GM19240 (cell line): ENCODE results near the gene TEX30.
"Not testable (repeated sequence)": the region's sequence is repeated elsewhere in the genome, so short reads cannot be mapped to it uniquely, and the experiment has no call there.

ENCODE experiments used
- DNase-seq: peaks from one replicate; pipeline ENCODE4 v3.0.0; 2011; ENCODE audit warnings: low spot score; ENCODE audit not compliant: insufficient read length

TEX30 gene

DNA sequence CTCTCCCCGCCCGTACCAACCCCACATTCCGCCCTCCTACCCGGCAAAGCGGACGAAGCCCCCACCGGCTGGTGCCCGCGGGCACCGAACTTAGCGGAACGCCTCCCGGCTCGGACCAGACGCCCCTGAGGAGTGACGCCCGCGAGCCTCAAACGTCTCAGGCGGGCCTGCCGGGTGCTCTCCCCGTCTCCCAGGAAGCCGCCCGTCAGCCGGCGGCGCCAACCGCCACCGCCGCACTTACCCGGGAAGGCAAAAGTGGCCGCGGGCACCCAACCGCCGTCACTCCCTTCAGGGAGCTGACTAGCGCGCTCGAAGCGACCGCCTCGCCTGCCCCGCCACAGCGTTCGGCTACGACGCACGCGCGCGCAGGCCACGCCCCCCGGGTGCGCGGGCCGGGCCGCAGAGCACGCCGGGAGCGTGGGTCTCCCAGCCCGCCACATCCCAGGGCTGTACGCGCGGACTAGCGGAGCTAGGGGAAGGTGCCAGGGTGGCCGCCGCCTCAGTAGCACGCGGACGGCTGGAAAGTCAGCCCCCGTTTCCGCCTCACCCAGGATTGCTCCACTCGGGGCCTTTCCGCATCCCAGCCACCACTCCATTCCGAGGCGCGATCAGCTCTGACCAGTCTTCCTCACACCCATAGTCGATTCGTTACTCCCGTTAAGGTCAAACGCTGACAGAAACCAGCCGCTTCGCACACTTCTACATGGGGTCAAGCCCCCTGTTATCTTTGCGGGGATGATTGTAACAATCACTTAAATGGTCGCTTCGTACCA, at the start of gene TEX30:
Gene TEX30 (minus strand): TSS at position 346 of the 773 bp plus-strand sequence. CDS start 3,760 bp downstream, outside the sequence.
- peak; percentile 64 for DNase-seq

DNA sequence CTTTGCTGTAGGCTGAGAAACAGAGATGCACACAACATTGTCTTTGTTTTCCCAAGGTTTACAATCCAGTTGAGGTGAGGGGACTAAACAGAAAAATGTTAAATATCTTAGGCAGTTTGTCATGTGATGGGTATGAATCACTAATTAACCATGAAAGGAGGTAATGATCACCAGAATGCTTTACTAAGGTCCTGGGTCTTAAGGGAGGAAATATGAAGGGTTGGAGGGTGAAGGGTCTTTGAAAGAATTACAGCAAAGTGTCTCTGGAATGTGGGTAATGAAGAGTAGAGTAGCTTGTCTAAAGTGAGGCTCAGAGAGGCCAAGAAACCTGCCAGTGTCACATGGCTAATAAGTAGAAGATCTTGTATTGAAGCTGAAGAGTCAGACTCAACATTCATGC, 44.3 kb upstream of the TEX30 start:
- no peak for DNase-seq

DNA sequence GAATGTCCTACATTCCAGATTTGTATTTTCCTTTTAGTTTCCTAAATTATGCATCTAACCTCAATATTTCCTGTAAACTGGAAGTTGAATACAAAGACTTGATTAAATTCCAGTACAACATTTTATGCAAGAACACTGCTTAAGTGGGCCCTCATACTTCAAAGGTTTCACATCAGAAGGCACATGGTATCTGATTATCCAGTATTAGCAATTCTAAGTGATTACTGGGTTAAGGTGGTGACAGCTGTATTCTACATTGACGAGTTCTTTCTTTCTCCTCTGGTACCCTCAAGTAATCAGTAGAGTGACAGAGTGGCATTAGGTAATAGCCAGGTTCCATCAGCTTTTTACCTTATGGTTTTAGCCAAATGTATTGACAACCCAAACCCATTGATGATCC, 43.7 kb upstream of the TEX30 start:
- DNase-seq = no peak

DNA sequence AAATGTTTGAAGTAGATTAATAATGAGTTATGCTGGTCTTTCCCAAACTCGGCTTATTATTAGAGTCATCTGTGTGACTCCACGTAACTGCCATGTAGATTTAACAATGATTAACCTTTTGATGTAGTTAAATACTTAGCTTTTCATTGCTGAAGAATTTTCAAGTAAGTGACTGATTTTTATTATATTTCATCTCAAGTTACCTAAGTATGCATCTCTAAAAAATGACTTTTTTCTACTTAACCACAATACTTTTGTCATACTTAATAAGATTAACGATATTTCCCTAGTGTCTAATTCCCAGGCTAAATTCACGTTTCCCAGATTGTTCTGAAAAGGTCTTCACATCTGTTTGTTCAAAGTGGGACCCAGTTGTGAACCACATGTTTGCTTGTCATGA, 43.1 kb upstream of the TEX30 start:
- no peak for DNase-seq

DNA sequence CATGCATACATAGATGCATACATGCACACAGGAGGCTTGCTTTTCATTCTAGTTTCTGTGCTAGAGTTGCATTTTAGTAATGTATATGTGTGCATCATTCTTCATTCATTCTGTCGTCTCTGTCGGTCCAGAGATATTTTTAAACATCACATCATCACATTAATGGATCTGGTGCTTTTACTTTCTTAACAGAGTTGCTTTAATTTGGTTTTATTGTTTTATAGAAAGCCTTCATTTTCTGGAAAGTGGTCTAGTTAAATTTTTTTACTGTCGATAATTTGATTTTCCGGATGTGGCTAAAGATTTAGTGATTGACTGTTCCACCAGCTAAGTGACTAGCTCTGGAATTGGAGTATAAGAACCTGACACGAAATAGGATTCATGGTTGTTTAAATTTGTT, 42.2 kb upstream of the TEX30 start:
- DNase-seq = no peak

DNA sequence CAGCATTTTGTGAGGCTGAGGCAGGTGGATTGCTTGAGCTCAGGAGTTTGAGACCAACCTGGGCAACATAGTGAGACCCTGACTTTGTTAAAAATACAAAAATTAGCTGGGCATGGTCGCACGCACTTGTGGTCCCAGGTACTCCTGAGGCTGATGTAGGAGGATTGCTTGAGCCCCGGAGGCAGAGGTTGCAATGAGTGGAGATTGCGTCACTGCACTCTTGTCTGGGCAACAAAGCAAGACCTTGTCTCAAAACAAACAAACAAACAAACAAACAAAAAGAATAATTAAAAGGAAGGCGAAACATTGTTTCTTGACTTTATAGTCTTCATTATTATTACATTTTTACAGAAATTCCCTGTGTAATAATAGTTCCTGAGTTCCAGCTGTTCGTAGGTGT, 41.2 kb upstream of the TEX30 start:
- DNase-seq = no peak

DNA sequence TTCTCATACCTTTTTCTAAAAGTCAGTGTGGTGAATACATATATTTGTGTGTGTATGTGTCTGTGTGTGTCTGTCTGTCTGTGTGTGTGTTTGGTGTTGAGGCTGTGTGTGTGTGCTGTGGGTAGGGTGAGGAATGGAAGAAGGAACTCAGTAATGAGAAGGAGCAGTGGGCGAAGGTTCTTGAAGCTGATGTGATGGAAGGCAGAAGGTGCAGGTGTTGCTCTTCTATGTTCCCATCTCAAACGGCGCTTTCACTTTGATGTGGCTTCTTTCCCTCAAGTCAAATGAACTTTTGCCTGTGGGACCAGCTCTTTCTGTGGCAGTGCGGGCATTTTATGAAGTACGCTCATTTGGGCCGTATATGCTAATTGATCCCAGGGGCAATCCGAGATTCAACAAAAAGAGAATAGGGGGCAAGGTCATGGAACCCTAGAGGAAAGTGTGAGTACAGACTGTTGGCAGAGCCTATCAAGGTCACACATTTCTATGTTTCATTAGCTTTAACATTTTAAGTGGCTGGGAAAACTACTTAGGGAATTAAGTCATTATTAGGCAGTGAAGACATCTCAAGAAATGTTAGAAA, 40.5 kb upstream of the TEX30 start:
- DNase-seq = no peak

DNA sequence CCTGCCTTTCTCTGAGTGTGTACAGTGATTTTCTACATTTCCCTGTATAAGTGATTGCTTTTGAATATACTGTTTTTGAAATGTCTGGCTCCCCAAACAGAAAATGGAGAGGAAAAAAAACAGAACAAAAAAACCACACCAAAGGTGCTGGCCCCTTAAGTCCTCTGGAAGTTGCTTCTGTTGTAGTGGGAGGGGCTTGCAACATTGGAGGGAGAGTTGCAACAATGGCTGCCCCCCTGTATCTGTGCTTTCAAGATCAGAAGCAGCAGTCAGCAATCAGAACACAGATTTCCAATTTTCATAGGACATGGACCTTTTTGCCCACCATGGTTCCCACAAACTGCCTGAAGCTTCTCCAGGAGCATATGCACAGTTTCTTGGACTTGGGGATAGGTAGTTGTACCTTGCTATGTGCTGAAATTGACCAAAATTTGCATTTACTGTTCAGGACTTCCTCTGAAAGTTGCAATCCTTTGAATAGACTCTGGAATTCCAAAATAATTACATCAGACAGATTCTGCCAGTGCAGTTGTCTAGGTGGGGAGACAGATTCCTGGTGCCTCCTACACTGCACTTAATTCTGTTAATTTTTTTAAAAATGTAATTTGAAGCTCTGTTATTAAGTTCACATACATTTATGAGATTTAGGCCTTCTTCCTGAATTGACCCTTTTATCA, 39.2 kb upstream of the TEX30 start:
- DNase-seq = no peak

DNA sequence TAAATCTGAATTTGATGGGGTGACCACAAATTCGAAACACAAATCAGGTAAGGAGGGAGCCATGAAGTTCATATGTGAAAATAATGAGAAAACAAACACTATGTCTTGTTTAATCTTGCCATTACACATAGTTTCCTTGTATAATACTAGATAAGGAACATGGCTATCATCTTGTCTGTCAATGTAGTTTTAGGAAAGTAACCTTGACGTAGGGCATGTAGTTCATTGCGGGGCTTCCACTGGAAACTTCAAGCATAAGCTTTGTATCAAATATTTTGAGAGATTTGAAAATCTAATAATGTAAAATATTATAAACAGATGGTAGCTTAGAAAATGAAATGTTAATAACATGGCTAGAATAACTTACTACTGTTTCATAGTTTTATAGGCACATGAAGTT, 34.1 kb upstream of the TEX30 start:
- no peak for DNase-seq

DNA sequence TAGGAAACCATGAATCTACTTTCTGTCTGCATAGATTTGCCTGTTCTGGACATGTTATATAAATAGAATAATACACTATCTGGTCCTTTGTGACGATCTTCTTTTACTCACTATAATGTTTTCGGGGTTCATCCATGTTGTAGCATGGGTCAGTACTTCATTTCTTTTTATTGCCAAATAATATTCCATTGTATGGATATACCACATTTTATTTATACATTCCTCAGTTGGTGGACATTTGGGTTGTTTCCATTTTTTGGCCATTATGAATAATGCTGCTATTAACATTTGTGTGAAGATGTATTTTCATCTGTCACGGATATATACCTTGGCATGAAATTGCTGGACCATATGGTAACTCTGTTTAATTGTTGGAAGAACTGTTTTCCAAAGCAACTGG, 32.1 kb upstream of the TEX30 start:
- DNase-seq = no peak

DNA sequence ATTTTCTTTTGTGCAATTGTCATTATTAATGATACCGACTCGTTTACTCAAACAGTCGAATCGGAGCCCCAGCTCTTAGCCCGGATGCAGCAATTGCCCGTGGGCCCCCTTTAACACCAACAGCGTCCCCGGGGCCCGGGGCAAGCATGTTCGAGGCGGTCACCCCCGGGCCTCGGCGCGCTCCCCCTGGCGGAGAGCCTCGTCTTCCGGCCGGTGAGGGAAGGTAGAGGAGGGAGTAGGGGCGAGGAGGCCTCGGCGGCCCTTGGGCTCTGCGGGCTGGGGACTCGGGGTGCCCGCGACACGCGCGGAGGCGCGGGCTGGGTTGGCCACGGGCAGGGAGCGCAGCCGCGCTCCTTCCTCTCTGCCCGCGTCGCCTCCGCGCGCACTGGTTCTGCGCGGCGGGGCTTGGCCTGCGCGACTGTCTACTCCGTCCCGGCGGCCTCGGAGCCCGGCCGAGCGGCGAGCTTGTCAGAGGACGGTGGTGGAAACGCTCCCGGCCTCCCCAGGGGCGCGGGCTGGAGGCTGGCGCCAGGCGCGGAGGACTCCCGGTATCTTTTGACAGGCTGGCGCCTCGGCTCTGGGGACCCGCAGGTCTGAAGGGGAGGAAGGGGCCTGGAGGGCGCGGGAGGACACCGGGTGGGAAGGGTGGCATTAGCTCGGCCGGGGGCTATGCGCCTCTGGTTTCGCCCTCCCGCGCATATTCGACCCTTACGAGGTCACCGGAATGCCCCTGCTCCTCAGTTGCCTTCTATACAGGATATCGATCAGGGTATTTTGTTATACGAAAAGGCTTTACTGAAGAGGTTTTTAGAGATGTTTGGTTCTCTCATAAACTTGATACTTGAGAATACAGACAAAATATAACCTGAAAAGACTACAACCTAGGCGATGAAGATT, 26.8 kb upstream of the TEX30 start:
- peak; percentile 67 for DNase-seq

DNA sequence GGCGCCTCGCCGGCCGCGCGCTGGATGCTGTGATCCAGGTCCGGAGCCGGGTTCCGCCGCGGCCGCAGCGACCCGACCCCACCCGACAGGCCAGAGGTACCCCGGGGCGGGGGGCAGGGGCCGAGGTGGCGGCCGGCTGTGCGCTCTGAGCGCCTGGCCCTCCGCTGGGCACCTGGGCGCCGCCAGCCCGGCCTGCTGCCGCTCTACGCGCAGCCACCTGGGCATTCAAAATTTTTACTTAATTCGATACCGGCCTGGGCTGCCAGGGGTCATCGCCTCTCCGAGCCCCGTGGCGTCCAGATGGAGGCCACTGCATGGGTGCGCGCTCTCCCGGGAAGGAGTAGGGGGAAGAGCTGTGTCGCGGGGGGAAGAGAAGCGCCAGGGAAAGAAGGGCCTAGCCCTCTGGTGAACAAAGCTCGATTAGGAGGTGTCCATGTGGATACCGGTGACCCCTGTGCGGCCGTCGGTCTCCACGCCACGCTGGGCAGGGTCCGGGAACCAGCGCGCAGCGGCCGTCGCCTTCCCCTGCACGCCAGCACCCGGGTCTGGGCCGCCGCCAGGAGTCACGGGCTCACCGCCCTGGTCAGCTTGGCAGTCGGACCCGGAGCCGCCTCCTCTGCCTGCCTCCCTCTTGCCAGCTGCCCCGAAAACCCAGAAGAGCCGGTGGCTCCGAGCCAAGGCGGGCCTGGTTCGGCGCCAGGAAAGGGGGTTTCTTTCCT, 26.0 kb upstream of the TEX30 start:
- no peak for DNase-seq

DNA sequence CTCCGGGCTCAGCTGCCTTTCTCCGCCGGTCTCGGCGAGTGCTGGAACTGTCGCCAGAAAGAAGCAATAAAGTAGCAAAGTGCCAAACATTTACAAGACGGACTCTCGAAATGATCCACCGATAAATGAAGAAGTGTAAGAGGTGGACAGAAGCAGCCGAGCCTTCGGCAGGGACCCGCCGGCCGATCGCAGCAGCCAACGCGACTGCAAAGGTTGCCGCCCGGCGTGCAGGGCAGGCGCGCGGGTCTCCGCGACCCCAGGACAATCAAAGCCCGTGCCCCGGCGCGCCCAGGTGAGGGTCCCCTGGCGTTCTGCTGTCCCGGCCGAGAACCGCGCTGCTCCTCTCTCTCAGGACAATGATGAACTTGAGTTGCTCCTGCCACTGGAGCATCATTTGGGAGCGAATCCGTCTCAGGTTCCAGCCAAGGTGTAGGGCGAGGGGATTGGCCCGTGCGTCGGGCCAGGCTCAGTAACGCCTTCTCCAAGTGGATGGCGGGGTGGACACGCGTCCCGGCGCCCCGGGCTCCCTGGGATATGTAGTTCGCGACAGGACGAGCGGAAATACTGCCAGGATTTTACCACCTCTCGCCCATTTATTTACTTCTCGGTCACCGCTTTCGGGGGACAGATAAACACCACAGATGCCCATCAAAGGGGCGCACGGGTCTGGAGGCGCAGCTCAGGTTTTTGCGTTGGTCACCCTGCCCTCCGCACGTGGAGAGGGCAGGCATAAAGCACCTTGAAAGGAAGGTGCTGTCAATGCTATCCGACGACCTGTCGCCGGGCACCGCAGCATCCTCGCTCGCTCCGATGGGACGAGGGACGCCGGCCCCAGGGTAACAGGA, 25.2 kb upstream of the TEX30 start, which contains the start of the genes BIVM and POGLUT2:
Gene BIVM (plus strand): TSS at position 539 of the 845 bp plus-strand sequence. CDS start 8,149 bp downstream, outside the sequence.
Gene POGLUT2 (minus strand): TSS at position 396 of the 845 bp plus-strand sequence. CDS start 306 bp downstream, at position 90.
- peak; percentile 69 for DNase-seq

DNA sequence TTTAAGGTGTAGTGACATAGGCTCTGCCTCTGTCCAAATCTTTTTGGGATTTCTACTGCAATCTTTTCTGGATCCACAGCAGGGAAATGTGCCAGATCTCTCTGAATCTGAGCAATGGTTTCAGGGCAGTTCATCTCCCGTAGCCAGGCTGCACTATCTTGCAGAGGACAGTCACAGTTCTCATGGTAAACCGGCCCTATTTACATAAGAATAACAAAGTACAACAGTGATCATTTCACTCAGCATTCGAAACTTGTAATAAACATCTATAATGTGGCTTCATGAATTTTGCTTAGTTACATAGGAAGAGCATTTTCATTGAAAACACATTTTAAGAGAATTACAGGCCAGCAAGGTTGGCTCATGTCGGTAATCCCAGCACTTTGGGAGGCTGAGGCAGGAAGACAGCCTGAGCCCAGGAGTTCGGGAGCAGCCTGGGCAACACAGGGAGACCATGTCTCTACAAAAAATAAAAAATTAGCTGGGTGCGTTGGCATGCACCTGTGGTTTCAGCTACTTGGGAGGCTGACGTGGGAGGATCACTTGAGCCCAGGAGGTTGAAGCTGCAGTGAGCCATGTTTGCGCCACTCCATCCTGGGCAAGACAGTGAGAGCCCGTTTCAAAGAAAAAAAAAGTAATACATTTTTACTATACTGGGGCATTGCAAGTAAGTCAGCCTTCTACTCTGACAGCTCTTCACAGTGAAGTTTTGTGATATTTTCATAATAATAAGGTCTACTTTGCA, 20.2 kb upstream of the TEX30 start:
- no peak for DNase-seq

DNA sequence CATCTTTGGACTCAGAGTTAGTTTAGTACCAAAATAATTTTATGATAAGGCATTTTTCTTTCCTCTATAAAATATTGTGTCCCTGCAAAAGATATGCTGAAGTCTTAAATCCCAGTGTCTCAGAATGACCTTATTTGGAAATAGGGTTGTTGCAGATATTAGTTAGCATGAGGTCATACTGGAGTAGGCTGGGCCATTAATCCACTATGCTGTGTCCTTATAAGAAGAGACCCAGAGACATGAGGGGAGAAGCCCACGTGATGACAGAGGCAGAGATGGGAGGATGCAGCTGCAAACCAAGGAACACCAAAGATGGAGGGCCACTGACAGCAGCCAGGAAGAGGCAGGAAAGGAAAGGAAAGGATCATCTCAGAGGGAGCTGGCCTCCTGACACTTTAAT, 18.8 kb upstream of the TEX30 start:
- no peak for DNase-seq

DNA sequence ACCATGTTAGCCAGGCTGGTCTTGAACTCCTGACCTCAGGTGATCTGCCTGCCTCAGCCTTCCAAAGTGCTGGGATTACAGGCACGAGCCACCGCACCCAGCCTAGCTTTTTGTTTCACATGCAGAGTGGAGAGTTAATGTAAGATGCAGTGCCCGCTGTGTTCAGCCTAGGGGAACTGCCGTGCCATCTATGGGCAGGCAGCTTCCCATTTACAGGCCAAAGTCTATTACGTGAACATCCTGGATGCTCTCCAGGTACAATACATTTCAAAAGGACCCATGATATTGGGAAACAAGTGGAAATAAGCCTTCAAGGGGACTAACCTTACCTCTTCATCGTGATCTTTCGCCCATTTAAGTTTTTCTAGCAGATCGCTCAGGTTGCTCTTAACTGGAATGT, 15.1 kb upstream of the TEX30 start:
- no peak for DNase-seq

DNA sequence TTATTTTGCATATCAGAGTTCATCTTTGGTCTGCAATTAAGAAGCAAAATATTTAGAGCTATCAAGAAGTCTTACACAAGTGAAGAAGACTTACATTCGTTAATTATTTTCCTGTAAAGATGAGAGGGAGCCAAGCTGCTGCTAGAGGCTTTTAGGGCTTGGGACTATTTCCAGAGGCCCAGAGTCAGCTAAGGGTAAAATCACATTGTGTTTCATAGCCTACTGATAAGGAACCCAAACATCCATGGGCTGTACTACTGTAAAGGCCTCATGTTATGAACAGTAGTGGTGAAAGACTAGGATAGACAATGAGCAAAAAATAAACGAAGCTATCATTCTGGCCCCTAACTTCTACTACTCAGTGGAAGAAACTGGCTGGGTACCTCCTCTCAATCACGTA, 10.9 kb upstream of the TEX30 start:
- no peak for DNase-seq

DNA sequence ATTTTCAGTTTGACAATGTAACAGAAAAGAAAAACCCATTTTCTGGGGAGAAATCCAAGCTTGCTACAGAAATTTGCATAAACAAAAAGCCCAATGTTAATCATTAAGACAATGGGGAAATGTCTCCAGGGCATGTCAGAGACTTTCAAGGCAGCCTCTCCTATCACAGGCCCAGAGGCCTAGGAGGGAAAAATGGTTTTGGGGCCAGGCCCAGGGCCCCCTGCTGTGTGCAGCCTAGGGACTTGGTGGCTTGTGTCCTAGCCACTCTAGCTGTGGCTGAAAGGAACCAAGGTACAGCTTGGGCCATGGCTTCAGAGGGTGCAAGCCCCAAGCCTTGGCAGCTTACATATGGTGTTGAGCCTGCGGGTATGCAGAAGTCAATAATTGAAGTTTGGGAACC, 8.0 kb upstream of the TEX30 start:
- no peak for DNase-seq

DNA sequence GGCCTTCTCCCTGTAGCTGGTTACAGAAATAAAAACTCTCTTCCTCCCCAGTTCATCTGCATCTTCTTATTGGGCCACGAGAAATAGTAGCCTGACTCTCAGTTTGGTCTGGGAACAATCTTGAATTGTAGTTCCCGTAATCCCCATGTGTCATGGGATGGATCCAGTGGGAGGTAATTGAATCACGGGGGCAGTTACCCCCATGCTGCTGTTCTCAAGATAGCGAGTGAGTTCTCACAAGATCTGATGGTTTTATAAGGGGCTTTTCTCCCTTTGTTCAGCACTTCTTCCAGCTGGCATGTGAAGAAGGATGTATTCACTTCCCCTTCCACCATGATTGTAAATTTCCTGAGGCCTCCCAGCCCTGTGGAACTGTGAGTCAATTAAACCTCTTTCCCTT, 7.1 kb upstream of the TEX30 start:
- not testable (repeated sequence) for DNase-seq
